G401 (cell line): ENCODE results near the gene PTPRN2. TPM values are rescaled to one million over a fixed set of nuclear protein-coding genes. Genes with fewer than 3 reads are reported as not detected.

ENCODE experiments used
- DNase-seq: peaks from one replicate; pipeline ENCODE4 v3.0.0-alpha.2; 2015; ENCODE audit warnings: low spot score
- in situ Hi-C: cut with HindIII; loops from 2 replicates; pipeline ENCODE4 v1.10.0; 2016; ENCODE audit warnings: low sequenced_read_pairs, mixed read lengths
- total RNA-seq: library from RNA; depleted of rRNA; stranded (reverse); fragments of >200 nt; shearing (Covaris generic); gene quantifications from 2 replicates; pipeline ENCODE4 v1.2.3, GENCODE V29; 2014

Gene PTPRN2
- total RNA-seq, 1 experiment from 2014 or later: not detected

DNA sequence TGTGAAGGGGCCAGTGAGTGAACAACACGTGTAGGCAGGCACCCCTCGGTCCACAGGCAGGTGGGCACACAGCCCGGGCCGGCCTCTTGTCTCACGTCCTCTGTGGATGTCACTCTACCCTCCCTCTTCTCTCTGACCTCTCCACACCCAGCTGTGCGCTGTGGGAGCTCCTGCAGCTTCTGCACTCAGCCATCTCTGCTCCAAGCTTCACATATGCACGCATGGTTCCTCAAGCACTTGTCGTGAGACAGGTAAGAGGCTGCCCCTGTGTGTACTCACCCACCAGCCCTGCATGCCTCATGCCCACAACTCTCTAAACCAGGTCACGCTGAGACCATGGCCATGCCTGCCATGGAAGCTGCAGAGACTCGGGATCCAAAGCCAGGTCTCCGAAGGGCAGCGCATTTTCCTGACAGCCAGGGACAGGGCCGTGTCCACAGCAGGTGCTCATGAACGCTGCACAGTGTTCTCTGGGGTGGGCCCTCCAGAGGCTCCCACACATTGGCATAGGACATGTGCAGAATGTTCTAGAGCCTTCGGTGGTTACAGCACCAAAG lies 477.5 kb downstream of the PTPRN2 start:
- no peak for DNase-seq
- in situ Hi-C loops: no loop called here

DNA sequence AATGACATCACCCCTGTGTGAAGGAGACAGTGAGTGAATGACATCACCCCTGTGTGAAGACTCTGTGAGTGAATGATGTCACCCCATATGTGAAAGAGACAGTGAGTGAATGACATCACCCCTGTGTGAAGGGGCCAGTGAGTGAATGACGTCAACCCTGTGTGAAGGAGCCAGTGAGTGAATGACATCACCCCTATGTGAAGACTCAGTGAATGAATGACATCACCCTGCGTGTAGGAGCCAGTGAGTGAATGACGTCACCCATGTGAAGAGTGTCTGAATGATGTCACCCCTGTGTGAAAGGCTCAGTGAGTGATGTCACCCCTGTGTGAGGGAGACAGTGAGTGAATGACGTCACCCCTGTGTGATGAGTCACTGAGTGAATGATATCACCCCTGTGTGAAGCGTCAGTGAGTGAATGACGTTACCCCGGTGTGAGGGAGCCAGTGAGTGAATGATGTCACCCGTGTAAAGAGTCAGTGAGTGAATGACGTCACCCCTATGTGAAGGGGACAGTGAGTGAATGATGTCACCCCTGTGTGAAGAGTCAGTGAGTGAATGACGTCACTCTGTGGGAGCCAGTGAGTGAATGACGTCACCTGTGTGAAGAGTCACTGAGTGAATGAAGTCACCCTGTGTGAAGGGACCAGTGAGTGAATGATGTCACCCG lies 478.1 kb downstream of the PTPRN2 start:
- in situ Hi-C loops: no loop called here
- no peak for DNase-seq

DNA sequence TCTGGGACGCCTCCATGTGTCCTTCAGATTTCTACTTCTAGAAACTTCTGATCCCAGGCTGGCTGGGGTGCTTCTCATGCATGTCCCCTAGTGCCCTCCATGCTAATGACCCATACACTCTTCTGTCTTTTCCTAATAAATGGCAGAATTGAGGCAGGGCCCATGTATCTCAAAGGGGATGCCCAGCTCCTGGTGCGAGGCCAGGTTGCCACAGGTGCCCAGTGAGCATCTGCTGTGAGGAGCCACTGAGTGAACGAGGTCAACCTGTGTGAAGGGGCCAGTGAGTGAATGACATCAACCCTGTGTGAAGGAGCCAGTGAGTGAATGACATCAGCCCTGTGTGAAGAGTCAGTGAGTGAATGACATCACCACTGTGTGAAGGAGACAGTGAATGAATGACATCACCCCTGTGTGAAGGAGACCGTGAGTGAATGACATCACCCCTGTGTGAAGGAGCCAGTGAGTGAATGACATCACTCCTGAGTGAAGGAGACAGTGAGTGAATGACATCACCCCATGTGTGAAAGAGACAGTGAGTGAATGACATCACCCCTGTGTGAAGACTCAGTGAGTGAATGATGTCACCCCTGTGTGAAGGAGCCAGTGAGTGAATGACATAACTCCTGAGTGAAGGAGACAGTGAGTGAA lies 478.9 kb downstream of the PTPRN2 start:
- in situ Hi-C loops: no loop called here

DNA sequence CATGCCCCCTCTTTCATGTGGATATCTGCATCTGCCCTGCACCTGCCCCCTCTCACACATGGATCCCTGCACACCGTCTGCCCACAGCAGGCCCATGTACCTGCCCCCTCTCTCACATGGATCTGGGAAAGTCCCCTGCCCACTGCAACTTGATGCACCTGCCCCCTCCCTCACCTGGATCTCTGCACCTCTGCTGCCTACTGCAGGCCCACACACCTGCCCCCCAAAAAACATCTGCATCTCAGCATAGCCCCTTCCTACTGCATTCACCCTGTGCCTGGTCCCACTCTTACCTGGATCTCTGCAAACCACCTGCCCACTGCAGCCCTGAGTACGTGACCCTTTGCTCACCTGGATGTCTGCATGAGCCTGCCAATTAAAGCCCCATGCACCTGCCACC lies 479.8 kb downstream of the PTPRN2 start:
- DNase-seq: no peak
- in situ Hi-C loops: no loop called here

More for the DNA sequence above, 478.9 kb downstream of the PTPRN2 start:
- DNase-seq: no peak

DNA sequence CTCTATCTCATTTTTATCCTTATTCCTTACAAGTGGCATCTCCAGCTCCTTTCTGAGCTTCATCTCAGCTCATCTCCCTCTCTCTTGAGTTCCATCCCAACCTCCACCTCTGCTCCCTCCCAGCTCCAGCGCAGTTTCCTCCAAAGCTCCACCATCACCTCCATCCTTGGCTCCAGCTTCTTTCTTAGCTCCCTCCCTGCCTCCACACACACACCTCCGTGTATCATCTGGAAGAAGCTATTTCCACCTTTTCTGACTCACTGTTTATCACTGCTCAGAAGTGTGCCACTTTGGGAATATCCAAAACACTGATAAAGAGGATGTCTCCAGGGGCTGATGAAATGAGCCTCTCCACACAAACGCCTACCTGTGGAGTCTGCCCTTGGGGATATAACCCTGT lies 481.4 kb downstream of the PTPRN2 start:
- in situ Hi-C loops: no loop called here
- no peak for DNase-seq

DNA sequence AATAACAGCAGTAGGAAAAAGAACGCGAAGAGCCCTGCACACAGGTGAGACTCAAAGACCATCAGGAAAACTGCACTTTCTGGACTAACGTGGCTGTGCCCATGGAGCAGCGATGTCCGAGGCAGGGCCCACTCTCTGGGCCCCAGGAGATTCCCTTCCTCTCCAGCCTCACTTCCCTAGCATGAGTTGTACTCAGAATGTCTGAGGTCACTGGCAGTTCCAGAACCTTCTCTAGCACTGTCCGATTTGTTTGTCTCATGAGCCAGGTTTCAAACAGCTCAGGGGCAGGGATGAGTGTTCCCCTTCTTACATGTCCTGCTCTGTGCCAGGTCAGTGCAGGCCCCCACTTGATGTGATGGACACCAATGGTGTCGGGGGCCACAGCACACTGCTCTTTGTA lies 484.2 kb downstream of the PTPRN2 start:
- DNase-seq: no peak
- in situ Hi-C loops: no loop called here

DNA sequence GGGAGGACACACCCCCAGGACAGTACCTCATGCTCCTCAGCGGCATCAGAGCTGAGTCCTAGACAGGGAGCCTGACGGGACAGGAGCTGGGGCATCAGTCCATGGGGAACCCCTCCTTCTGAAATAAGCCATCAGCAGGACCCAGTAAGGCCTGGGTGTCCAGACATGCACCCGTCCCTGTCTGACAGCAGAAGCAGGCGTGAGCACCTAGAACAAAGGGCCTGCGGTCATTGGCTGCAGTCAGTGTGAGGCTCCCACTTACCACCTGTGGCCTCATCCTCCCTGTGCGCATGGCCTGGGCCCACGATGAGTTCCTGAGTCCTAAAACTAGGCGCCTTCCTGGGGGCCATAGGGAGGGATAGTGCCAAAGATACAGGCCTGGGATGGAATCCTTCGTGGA lies 484.7 kb downstream of the PTPRN2 start:
- DNase-seq: no peak
- in situ Hi-C loops: no loop called here

DNA sequence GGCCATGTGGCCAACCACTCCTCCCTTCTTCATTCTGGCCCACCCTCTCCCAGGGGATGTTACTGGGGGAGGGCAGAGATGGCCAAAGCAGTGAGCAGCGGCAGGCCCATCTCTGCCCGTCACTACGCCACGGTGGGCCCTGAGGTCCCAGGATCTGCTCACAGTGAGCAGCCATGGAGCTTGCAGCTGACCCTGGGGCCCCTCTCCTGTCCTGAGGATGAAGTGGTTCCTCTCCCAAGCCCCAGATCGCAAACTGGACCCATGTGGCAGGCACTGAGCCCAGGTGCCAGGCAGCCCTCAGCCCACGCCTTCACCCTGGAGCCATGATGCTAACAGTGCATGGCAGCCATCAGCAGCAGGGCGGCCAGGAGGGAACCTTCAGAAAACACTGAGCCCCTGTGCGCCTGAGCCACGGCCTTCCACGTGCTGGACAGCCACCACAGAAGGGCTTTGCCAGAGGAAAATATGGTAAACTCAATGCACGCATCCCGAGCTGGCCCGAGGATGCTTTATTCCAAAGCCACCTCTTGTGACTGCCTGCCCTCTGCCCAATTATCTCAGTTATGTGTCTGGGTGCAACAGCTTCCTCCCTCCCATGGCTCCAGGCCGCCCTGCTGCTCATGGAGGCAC lies 485.7 kb downstream of the PTPRN2 start:
- DNase-seq: no peak
- in situ Hi-C loops: no loop called here

DNA sequence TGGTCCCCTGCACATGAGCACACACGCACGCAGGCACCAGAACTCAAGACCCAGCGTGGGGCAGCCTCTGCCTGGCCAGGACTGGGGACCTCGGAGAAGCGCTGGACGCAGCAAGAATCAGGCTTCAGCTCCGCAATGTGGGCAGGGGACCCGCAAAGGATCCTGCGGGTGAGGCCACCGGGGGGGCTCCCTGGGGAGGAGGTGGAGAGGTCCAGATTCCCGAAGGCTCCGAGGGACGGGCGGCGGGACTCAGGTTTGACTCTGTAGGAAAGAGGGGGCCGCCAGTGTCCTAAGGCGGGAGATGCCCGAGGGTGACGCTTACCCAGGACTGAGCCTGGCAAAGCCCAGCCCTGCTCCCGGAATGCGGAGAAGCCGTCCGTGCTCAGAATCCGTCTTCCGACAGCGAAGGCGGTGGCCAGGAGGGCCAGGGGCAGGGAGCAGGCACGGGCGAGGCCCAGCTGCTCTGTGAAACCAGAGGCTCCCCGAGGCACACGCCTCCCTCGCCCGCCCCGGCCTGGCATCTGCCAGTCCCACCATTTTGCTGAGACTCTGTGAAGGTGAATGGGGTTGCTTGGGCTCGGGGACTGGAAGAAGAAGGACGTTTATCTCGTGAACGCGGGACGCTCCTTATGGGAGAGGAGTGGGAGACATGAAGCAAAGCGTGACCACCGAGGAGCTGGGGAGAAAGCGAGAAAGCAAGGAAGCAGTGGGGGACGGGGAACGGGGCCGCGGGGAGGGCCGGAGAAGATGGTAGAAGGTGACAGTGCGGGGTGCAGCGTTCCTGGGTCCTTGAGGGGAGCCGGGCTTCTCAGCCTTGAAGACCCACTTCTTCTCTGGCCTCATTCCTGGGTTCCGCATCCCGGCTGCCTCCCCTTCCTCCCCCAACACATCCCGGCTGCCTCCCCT lies 489.2 kb downstream of the PTPRN2 start:
- in situ Hi-C loops: no loop called here
- DNase-seq: no peak

DNA sequence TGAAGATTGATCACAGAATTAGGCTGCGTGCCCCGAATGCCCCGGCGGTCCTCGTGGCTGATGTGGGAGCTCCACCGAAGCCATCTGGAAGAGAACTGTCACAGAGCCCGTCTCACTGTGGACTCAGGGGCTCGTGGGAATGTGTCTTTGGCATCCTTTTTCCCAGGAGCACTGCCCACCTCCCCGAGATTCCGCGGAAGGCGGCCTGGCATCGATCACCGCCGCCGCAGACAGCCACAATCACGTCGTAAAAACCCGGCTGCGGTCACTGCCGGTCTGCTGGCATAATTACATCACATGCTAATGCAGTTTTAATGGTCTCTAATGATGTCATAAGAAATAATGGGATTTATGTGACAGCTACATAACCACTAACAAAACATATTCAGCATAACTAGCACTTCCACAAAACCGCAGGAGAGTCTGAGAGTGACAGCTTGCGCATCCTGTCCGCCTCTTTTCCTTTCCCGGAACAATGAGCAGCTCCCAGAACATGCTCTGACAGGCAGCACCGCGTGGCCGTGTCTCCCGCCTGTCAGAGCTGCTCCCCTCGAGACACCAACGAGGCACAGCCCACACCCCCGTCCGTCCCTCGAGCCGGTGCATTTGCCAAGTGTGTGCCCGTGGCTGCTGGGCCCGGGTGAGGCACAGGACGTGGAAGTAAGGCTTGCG lies 490.0 kb downstream of the PTPRN2 start:
- in situ Hi-C loops: no loop called here
- no peak for DNase-seq

DNA sequence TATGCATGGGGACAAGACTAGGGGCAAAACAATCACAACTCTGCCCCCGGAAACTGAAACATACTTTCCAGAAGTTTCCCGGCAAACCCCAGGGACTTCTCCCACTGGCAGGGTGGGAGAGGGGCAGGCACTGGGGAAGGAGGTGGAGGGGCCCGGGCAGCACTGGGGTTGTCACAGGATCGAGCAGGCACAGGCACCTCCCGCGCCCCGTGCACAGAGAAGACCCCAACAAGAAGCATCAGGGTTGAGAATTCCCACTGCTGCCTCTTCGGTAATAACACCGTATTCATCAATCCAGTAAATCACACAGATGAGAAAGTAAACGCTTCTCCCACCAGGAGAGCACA lies 490.5 kb downstream of the PTPRN2 start:
- in situ Hi-C loops: no loop called here
- DNase-seq: no peak

DNA sequence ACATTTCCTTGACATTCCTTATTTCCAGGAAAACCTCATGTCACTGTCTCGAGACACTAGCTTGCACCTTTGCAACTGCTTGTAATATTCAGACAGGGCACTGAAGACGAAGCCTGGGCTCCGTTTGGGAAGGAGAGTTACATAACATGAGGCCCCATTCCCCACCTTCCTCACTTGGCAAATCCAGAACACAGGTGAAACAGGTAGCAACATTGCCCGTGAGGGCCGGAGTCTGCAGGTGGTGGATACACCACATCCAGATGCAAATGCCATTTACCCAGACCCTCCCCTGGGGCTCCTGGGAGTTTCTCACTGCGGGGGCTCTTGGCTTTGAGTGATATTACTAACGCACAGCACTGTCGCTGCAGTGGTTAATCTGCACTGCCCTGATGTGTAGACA lies 491.0 kb downstream of the PTPRN2 start:
- DNase-seq: no peak
- in situ Hi-C loops: no loop called here

DNA sequence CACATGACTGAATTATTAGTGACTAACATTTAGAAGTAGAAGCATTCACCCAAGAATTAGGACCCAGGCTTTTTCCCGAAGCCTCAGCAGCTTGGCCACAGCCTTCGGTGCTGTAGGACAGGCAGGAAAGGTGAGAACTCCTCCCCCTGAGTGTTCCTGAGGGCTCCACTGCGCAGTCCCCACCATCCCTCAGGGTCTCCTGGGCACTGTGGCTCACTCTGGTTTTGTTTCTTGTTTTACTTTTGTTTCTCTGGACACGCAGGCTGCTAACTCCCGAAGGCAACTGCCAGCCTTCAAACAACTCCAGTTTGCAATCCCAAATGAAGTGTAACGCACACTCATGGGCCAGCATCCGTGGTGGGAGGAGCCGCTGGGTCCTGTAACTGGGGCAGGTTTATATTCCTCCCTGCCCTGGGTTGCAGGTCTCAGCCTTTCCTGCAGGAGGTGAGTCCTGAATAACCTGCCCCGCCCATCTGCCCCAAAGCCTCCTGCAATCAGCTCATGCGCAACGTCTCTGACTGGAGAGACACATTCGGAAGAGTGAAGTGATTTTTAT lies 492.9 kb downstream of the PTPRN2 start:
- DNase-seq: no peak
- in situ Hi-C loops: no loop called here

DNA sequence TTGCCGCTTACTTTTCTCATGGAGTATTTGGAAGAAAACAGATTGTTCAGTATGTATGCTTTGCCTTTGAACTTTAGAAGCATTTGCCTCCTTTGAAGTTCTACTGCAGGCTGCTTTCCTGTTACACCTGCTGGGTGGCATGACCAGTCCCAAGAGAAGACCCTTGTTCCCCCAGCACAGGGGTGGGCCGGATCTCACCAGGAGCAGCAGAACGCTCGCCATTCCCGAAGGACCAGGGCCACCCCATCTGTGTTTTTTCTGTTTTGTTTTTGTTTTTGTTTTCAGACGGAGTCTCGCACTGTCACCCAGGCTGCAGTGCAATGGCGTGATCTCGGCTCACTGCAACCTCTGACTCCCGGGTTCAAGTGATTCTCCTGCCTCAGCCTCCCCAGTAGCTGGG lies 493.6 kb downstream of the PTPRN2 start:
- DNase-seq: no peak
- in situ Hi-C loops: no loop called here

DNA sequence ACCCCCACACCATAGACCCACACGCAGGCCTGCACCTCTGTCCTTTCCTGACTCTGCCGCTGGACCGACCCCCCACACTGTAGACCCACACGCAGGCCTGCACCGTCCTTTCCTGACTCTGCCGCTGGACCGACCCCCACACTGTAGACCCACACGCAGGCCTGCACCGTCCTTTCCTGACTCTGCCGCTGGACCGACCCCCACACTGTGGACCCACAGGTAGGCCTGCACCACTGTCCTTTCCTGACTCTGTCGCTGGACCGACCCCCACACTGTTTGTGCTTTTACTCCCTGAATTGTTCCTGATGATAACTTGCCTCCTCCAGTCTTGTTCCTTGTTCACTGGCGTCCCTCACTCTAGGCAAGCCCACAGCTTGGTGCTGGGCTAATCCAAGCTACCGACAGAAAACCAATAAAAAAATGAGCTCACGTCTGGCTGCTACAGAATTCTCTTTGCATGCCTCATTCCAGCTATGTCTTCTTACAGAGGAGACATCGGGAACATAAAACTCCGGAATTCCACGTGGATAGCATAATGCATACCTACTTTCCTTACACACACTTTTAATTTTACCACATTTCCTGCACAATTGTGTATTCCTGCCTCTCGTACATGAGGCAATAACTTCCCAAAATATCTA lies 494.3 kb downstream of the PTPRN2 start:
- in situ Hi-C loops: no loop called here
- DNase-seq: no peak

DNA sequence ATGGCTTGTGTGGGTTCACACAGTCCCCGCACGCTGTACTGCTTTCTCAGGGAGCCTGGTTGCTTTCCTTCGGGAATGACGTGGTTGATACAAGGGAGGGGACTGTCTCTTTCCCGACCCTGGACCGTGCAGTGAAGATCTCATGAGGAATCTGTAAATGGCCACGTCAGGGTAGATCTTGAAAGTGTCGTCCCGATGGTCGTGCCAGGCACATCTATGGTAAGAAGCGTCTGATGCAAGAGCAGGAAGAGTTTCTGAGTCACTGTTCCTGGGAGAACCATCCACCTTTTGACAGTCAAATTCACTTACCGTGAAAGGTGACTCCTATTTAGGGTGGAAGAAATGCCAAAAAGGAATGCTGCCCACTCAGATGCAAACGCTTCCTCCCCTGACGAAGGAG lies 500.4 kb downstream of the PTPRN2 start:
- in situ Hi-C loops: no loop called here

DNA sequence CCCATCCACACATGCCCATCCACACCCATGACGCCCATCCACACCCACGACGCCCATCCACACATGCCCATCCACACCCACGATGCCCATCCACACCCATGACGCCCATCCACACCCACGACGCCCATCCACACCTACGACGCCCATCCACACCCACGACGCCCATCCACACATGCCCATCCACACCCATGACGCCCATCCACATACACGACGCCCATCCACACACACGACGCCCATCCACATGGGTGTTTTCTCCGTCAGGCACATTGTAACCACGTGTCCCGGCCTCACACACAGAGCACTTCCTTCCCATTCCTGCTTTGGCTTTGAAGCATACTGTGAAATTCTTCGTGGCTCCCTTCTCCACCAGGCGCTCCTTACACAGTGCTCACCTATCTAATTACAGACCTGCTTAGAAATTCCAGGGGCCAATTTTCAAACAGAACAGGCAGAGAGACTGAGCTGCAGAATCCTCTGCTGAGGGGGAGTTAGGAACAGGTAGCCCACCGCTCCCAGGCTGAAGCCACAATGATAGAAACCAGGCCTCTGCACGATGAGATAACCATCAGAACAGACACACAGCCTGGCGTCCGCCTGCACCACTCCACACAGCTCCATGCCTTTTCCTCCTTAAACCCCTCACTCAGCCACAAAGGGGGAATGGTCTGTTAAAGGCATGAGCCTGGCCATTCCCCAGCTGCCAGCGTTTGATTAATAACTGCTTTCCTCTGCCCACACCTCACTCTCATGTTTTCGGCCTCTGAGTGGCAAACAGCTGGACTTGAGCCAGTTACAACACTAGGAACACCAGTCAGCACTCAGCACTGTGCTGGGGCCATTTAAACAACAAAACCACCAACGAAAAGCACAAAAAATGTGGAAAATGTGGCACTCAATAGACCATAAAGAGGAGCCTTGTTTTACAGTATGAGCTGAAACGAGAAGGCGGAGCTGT lies 501.6 kb downstream of the PTPRN2 start:
- DNase-seq: no peak
- in situ Hi-C loops: no loop called here

More for the DNA sequence above, 500.4 kb downstream of the PTPRN2 start:
- no peak for DNase-seq
